SKM-1 (cell line): ENCODE data around the gene JMJD8.

ENCODE experiments used
- DNase-seq: peaks from one replicate; lab custom pipeline; 2025; ENCODE audit not compliant: unreplicated experiment; lab: John Stamatoyannopoulos, UW

The JMJD8 gene

GRCh38 chr16:710500-711075 lies 26.5 kb upstream of the JMJD8 start:
- no peak for DNase-seq

DNA sequence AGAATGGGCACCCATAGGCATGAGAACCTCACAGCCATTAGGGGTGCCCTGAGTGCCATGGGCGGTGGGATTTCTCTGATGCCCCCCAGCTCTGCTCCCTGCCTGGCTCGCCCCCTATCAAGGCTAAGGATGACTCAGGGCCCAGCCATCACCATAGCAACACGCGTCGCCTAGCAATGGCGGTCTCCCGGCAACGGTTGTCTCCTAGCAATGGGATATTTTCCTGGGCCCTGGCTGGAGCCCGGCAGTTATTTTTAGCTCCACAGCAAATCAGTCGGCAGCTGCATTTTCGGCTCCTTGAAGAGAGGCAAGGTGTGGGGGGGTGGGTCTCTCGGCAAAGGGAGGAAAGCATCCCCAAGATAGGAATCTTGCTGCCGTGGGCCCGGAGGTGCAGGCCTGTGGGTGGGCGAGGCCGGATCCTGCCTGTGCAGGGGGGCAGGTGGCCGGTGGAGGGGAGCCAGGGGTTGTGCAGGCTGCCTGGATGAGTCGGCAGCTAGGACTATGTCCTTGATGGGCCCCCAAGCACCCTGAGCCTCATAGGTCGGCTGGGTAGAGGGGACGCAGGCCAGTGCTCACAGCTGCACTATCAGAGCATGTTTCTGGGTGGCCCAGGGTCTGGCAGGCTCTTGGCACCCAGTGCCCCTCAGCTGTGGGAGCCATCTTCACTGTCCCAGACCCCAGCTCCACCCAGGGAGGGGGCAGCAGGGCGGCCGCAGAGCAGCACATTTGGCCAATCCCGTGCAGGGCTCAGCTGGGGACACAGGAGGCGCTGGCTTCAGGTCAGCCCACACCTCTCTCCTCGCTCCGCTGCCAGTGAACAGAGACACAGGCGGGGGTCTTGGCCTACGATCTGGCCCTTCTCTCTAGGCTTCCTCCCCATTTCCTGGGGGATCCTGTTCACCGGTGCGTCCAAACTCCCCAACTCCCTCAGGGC lies 25.7 kb upstream of the JMJD8 start:
- DNase-seq: no peak

DNA sequence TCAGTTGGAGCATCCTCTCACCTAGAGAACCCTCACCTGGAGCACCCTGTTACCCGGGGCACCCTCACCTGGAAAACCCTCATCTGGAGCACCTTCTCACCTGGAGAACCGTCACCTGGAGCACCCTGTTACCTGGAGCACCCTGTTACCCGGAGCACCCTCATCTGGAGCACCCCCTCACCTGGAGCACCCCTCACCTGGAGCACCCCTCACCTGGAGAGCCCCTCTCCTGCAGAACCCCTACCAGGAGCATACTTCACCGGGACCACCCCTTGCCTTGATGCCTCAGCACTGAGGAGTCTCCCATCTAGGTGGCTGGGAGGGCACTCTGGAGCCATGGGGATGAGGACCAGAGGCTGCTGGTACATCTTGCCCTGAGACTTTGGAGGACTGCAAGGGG lies 24.8 kb upstream of the JMJD8 start:
- DNase-seq: no peak

DNA sequence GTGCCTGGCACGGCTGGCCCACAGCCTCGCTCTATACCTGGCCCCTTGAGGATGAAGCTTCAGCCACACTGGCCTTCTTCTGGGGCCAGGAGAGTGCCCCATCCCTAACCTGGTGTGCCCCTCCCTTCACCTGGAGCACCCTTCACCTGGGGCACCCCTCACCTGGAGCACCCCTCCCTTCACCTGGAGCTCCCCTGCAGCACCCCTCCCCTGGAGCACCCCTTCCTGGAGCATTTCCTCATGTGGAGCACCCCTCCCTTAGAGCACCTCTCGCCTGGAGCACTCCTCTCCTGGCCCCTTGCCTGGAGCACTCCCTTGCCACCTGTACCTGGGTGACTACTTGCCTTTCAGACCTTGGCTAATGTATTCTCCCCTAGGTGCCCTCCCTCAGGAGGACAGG lies 23.9 kb upstream of the JMJD8 start:
- no peak for DNase-seq

DNA sequence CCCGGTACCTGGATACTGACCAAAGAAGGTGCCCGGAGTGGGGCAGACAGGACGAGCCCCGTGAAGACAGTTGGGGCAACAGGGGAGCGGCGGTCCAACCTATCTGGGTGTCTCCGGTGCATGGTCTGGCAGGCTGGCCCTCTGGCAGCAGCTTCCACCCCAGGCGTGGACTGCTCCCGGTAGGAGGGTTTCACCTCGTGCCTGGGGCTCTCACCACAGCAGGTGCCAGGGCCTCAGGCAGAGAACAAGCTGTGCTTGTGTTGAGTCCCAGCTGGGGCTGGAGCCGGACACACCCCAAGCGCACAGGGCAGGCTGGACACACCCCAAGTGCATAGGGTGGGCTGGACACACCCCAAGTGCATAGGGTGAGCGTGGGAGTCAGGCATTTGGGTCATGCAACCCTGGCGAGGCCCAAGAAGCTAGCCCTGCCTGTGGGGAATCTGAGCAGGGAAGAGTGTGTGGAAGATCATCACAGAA lies 23.0 kb upstream of the JMJD8 start:
- DNase-seq: no peak

DNA sequence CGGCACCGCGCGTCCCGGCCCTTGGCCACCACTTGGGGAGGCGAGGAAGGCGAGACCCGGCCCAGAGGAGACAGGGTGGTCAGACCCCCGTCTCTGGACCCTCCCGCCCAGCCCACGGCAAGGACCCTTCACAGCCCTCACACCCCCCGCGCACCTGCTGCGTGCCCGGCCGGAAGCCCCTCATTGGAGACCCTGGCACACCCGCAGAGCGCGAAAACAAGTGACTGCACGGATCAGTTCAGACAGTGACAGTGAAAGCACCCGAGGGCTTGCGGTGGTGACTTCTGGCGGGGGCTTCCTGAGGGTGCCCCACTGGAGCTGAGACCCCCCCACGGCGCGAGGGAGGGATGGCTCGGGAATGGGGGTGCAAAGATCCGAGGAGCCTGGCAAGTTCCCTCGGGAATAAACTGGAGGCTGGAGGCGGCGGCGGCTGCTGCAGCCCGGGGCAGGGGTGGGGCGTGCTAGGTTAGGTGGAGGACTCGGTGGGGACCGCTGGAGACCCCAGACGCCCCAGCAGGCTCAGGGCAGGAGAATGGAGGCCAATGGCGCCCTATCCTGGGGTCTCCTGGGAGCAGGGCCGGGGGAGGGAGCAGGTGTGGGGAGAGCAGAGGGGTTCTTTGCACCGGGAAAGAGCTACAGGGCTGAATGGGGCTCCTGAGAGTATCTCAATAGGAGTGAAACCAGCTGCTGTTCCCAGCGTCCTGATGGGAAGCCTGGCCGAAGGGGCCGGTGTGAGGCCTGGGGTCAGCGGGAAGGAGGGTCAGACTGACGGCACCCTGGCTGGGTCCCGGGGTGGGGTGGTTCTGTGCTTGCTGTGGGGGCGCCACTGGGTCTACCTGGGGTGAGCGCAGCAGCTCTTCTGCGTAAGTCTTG lies 22.3 kb upstream of the JMJD8 start:
- no peak for DNase-seq

DNA sequence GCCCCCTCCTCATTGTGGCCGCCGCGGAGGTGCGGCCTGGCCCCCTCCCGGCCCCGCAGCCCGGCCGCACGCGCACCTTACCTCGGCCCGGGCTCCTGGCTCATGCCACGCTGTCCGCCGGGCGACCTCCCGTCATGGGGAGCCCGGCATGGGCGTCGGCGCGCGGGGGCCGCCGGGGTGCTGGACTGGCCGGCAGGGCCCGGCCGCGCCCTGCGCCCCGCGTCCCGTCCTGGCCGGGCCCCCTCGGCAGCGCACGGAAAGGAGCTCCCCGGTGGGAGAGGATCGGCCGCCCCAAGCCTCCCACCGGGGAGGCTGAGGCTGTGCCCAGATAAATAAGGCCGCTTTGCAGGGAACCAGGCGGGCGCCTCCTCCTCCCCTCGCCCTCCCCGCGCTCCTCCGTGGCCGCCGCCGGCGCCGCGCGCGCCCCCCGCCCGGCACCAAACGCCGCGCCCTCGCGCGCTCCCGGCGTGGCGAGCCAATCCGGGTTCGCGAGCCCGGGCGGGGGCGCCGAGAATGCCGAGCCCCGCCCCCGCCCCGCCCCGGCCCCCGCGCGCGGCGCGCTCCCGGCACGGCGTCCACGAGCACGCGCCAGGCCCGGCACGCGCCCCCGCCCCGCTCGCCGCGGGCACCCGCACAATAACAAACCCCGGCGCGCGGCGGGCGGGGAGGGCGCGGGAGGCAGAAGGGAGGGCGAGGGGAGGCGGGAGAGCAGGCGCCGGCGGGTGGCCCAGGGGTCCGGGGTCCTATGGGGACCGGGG lies 21.5 kb upstream of the JMJD8 start, which contains the start of gene FBXL16:
Gene FBXL16, minus strand, starts transcription at position 371 of the 758 bp plus-strand sequence. CDS start 8,396 bp downstream, outside the sequence.
- no peak for DNase-seq

DNA sequence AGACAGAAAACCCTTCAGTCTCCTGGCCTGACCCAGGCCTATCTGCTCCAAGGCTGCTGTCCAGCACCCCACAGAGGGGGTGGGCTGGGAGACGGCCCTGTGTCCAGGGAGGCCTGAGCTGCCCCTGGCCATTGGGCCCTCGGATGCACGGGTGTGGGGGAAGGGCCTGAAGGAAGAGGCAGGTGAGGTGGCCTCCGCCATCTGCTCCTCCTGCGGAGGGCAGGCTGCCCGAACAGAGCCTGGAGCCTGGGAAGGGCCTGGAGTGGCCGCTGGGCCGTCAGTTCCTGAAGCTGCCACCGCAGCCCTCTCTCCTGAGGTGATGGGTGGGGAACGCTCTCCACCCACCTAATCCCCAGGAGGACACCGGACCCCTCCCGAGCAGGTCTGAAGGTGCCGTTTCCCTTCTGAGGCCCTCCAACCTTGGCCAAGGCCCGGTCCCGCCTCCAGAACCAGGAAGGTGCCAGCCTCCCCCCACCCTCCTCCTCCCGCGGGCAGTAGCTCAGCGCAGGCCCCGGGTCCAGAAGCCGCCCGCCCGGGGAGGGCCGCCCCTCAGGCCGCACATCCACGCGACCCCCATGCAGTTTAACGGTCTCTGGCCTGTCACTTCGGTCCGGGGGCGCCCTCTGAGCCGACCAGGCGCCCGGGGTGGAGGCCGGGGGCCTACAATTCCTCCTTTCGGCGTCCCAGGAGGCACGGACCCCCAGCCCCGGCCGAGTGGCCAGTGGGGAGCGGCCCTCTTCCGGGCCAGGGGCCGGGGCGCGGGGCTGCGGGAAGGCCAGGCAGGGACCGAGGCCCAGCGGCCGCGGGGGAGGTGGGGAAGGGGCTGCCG lies 20.6 kb upstream of the JMJD8 start:
- DNase-seq: no peak

DNA sequence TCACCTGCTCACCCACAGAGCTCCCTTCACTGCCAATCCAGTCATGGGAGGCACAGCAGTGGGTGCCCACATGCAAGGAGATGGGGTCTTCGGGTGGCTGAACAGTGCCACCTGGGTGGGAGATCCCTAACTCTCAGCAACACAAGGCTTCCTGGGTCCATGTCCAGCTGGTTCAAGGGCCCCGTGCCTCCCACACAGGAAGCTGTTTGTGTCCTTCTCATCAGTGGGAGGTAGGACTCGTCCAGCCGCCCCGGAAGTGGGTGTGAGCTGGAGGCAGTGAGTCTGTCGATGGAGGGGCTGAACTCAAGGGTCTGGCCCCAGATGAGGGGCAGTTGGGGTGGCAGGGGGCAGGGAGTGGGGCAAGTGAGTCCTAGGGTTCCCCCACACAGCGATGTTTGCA lies 19.9 kb upstream of the JMJD8 start:
- DNase-seq: no peak

- no peak for DNase-seq
These were observed 19.3 kb upstream of the JMJD8 start for GRCh38 chr16:703406-703805.

- no peak for DNase-seq
These were observed 18.2 kb upstream of the JMJD8 start for GRCh38 chr16:702341-702740.

DNA sequence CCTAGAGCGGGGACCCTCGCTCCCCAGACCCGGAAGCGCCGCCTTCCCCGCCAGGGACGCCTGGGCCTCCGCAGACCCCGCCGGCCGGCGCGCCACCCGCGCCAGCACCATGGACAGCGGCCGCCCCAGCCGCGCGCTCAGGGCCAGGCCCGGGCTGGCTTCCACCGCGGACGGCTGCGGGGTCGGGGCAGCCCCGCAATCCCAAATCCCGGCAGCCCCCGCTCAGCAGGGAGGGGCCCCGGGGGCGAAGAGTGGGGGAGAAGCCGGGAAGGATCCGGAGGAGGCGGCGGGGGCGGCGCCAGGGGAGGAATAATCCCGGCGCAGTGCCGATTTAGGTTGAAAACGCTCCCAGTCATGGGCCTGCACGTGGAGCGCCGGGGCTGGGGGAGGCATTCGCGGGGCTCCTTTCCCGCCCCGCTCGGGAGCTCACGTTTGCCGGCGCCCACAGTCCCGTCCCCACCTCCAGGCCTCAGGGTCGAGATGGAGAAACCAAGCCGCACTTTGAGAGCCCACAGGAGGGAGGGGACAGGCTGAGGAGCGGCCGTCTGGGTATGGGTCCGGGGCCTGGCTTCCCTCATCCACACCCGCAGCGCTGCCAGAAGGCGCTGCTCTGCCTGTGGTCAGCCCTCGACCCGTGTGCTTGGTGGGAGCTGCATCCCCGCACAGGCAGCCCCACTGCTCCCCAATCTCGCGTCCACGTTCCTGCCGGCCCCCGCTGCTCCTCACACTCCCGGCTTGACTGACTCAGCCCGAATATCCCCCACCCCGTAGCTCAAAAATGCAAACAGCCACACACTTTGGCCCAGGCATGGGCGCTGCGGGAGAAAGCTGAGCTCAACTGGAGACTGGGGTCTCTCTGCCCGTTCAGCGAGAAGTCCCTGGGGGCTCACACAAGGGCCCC lies 16.8 kb upstream of the JMJD8 start:
- no peak for DNase-seq

GRCh38 chr16:698911-699671 lies 15.0 kb upstream of the JMJD8 start:
- DNase-seq: no peak

DNA sequence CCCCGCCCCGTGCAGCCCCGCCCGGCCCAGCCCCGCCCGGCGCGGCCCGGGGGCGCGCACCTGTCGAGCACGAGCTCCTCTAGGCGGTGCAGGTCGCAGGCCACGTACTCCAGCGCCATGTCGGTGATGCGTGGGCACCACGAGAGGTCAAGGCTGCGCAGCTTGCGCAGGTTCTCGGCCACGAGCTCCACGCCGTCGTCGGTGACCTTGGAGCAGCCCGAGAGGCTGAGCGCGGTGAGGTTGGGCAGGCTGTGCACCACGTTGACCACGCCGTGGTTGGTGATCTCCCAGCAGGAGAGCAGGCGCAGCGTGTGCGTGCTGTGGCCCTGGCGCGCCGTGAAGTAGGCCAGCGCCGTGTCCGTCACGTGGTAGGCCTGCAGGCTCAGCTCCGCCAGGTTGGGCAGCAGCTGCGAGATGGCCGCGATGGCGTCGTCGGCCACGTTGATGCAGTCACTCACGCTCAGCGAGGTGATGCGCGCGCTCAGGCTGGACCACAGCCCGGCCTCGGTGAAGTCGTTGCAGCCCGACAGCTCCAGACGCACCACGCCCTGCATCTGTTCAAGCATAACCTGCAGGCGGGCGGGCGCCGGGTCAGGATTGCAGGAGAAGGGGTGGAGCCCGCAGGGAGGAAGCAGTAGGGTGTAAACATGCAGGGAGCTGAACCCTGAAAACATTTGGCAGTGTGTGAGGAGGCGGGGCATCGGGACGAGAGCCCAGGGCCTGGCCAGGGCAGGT lies 11.4 kb upstream of the JMJD8 start:
- DNase-seq: no peak

GRCh38 chr16:694863-695354 lies 10.8 kb upstream of the JMJD8 start:
- DNase-seq: no peak

- no peak for DNase-seq
These were observed 10.2 kb upstream of the JMJD8 start for GRCh38 chr16:694187-694862.

GRCh38 chr16:693766-694165 lies 9.6 kb upstream of the JMJD8 start:
- no peak for DNase-seq
